Caco-2 (cell line): Measurements from ENCODE around the gene PARS2. TPM values are rescaled to one million over a fixed set of nuclear protein-coding genes. Genes with fewer than 3 reads are reported as not detected.
"Not testable (repeated sequence)": the region's sequence is repeated elsewhere in the genome, so short reads cannot be mapped to it uniquely, and the experiment has no call there.

Source experiments
- BruUV-seq: library from RNA; stranded (reverse); fragments of 400-500 nt; replicated peaks from 2 replicates; lab custom pipeline; 2021; lab: Mats Ljungman, UMichigan
- CTCF ChIA-PET: fragments of 300-600 bp; sonication (Branson Sonifier 250); formaldehyde crosslinking; loops from one replicate; lab custom pipeline; 2022; ENCODE audit warnings: antibody characterized with exemption; lab: Charles Lee
- POLR2A ChIA-PET: fragments of 300-600 bp; sonication (Branson Sonifier 250); formaldehyde crosslinking; loops from one replicate; lab custom pipeline; 2022; ENCODE audit warnings: antibody characterized with exemption; lab: Charles Lee
- DNase-seq, 2 experiments: peaks; one replicate each; pipeline versions ENCODE4 v3.0.0 to v3.0.0-alpha.2; 2020 to 2022
- H3K27me3 ChIP-seq: replicated peaks from 2 replicates; pipeline ENCODE4 v1.6.0; 2011; ENCODE audit warnings: low read length; ENCODE audit not compliant: control insufficient read depth, insufficient read depth
- H3K36me3 ChIP-seq: 2 replicates; pipeline ENCODE4 v1.5.1; 2011; ENCODE audit warnings: low read length; ENCODE audit not compliant: control insufficient read depth, insufficient read depth
- H3K4me1 ChIP-seq: fragments of 250-450 bp; sonication (Bioruptor Pico); 2 replicates; pipeline ENCODE4 v1.5.1; 2020; ENCODE audit warnings: mild to moderate bottlenecking
- H3K4me3 ChIP-seq: 2 replicates; pipeline ENCODE4 v1.5.1; 2011; ENCODE audit warnings: low read depth, mild to moderate bottlenecking, control low read depth, low read length
- H3K9me3 ChIP-seq: fragments of 250-450 bp; sonication (Bioruptor Pico); 2 replicates; pipeline ENCODE4 v1.5.1; 2020; ENCODE audit warnings: mild to moderate bottlenecking, moderate library complexity
- H3K27ac Mint-ChIP-seq: one replicate; pipeline ENCODE4 v1.8.0; 2022; ENCODE audit warnings: mixed read lengths; ENCODE audit not compliant: unreplicated experiment
- H3K27me3 Mint-ChIP-seq: one replicate; pipeline ENCODE4 v1.8.0; 2022; ENCODE audit warnings: mixed read lengths; ENCODE audit not compliant: insufficient read depth, unreplicated experiment
- H3K36me3 Mint-ChIP-seq: one replicate; pipeline ENCODE4 v1.8.0; 2022; ENCODE audit warnings: mild to moderate bottlenecking, mixed read lengths; ENCODE audit not compliant: insufficient read depth, unreplicated experiment
- H3K4me1 Mint-ChIP-seq: one replicate; pipeline ENCODE4 v1.8.0; 2022; ENCODE audit warnings: low read depth, mixed read lengths; ENCODE audit not compliant: unreplicated experiment
- H3K4me3 Mint-ChIP-seq: one replicate; pipeline ENCODE4 v1.8.0; 2022; ENCODE audit warnings: mild to moderate bottlenecking, moderate library complexity, mixed read lengths; ENCODE audit not compliant: unreplicated experiment
- H3K9me3 Mint-ChIP-seq: one replicate; pipeline ENCODE4 v1.8.0; 2022; ENCODE audit warnings: mixed read lengths; ENCODE audit not compliant: unreplicated experiment
- intact Hi-C: fragments of 100-400 bp; cut with micrococcal nuclease; formaldehyde crosslinking; loops from one replicate; pipeline ENCODE4 v1.10.0; 2022; ENCODE audit not compliant: unreplicated experiment
- total RNA-seq: library from RNA; stranded (reverse); gene quantifications from 2 replicates; pipeline ENCODE4 v1.2.3, GENCODE V29; 2022
- TF ChIP-seq, protein P1 (sequence below), 2 experiments: fragments of 200-600 bp in 1 of 2; IDR thresholded peaks; 1 replicate in 1 of 2; 2 replicates in 1 of 2; pipeline versions ENCODE4 v1.5.1 to v1.8.0; 2011 to 2022; ENCODE audit warnings: antibody characterized with exemption in 1 of 2, control low read depth in 1 of 2, inconsistent platforms in 1 of 2, low read depth in 1 of 2, low read length in 1 of 2, mild to moderate bottlenecking in 1 of 2, moderate library complexity in 1 of 2; ENCODE audit not compliant: insufficient read depth in 1 of 2, severe bottlenecking in 1 of 2, unreplicated experiment in 1 of 2

PARS2 gene
- total RNA-seq, 1 experiment from 2014 or later = 5.8 TPM

DNA sequence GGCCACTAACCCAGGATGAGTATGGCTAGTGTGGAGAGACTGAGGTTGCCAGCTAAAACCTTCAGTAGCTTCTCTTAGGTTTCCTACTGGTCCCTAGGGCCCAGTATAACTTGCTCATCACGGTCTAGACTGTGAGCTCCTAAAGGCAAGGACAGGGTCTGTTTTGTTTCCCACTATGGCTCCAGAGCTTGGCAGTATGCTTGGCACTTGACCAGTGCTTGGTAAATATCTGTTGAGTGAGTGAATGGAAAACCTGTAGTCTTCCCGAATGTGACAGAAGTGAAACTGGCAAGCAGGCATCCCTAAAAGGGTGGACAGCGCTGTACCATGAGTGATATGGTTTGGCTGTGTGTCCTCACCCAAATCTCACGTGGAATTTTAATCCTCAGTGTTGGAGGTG is 13.1 kb upstream of the PARS2 start:
- no peak for DNase-seq
- no peaks in the 10 kb centered on the region for H3K9me3 Mint-ChIP-seq
- no peak overlapping the region for H3K27ac Mint-ChIP-seq
- TF ChIP-seq, protein P1, sequence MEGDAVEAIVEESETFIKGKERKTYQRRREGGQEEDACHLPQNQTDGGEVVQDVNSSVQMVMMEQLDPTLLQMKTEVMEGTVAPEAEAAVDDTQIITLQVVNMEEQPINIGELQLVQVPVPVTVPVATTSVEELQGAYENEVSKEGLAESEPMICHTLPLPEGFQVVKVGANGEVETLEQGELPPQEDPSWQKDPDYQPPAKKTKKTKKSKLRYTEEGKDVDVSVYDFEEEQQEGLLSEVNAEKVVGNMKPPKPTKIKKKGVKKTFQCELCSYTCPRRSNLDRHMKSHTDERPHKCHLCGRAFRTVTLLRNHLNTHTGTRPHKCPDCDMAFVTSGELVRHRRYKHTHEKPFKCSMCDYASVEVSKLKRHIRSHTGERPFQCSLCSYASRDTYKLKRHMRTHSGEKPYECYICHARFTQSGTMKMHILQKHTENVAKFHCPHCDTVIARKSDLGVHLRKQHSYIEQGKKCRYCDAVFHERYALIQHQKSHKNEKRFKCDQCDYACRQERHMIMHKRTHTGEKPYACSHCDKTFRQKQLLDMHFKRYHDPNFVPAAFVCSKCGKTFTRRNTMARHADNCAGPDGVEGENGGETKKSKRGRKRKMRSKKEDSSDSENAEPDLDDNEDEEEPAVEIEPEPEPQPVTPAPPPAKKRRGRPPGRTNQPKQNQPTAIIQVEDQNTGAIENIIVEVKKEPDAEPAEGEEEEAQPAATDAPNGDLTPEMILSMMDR (IDR thresholded peaks at IDR 0.05; ENCODE audit: insufficient read depth in 1 of 2, low read depth in 1 of 2, low read length in 1 of 2, severe bottlenecking in 1 of 2, unreplicated experiment in 1 of 2) = no peak
- H3K36me3 ChIP-seq = no peaks in the 10 kb centered on the region
- intact Hi-C loops = no loop called here
- CTCF ChIA-PET = no interaction called here
- H3K4me3 Mint-ChIP-seq = no peak overlapping the region
- H3K4me1 ChIP-seq = no peaks in the 10 kb centered on the region
- no peaks in the 10 kb centered on the region for H3K9me3 ChIP-seq
- H3K36me3 Mint-ChIP-seq = no peaks in the 10 kb centered on the region
- no peak overlapping the region for H3K4me3 ChIP-seq
- no peaks in the 10 kb centered on the region for H3K27me3 ChIP-seq
- BruUV-seq = no TSS peak
- POLR2A ChIA-PET = no interaction called here
- no peaks in the 10 kb centered on the region for H3K4me1 Mint-ChIP-seq
- H3K27me3 Mint-ChIP-seq = no peaks in the 10 kb centered on the region

DNA sequence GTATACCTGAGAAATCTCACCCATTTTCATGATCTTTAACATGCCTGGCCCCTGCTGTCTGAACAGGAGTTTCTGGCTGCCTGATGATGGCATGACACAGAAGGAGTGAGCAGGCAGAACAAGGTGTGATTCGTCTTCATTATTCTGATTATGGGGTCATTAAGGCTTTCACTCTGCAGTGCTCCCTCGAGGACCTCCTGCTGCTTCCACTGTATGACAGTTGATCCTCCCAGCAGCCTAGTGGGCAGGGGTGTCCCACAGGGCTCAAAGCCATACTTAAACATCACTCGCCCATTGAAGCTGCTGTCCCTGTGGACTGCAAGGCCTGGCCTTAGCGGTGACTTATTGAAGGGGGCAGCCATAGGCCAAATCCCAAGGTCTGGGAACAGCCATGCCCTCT is 12.7 kb upstream of the PARS2 start:
- no peaks in the 10 kb centered on the region for H3K36me3 ChIP-seq
- H3K4me1 ChIP-seq = no peaks in the 10 kb centered on the region
- no peak overlapping the region for H3K4me3 ChIP-seq
- H3K36me3 Mint-ChIP-seq = no peaks in the 10 kb centered on the region
- H3K4me3 Mint-ChIP-seq = no peak overlapping the region
- H3K9me3 ChIP-seq = no peaks in the 10 kb centered on the region
- no peaks in the 10 kb centered on the region for H3K27me3 ChIP-seq
- H3K27ac Mint-ChIP-seq = no peak overlapping the region
- POLR2A ChIA-PET = no interaction called here
- TF ChIP-seq, protein P1 (IDR thresholded peaks at IDR 0.05; ENCODE audit: insufficient read depth in 1 of 2, low read depth in 1 of 2, low read length in 1 of 2, severe bottlenecking in 1 of 2, unreplicated experiment in 1 of 2) = no peak
- no peaks in the 10 kb centered on the region for H3K9me3 Mint-ChIP-seq
- DNase-seq = no peak
- no TSS peak for BruUV-seq
- intact Hi-C loops = no loop called here
- H3K4me1 Mint-ChIP-seq = no peaks in the 10 kb centered on the region
- CTCF ChIA-PET = interaction anchor here (0.6 kb wide), 1 partner anchor 277 kb away, joined by 7 read pairs; no protein-coding TSS in a partner anchor
- no peaks in the 10 kb centered on the region for H3K27me3 Mint-ChIP-seq

DNA sequence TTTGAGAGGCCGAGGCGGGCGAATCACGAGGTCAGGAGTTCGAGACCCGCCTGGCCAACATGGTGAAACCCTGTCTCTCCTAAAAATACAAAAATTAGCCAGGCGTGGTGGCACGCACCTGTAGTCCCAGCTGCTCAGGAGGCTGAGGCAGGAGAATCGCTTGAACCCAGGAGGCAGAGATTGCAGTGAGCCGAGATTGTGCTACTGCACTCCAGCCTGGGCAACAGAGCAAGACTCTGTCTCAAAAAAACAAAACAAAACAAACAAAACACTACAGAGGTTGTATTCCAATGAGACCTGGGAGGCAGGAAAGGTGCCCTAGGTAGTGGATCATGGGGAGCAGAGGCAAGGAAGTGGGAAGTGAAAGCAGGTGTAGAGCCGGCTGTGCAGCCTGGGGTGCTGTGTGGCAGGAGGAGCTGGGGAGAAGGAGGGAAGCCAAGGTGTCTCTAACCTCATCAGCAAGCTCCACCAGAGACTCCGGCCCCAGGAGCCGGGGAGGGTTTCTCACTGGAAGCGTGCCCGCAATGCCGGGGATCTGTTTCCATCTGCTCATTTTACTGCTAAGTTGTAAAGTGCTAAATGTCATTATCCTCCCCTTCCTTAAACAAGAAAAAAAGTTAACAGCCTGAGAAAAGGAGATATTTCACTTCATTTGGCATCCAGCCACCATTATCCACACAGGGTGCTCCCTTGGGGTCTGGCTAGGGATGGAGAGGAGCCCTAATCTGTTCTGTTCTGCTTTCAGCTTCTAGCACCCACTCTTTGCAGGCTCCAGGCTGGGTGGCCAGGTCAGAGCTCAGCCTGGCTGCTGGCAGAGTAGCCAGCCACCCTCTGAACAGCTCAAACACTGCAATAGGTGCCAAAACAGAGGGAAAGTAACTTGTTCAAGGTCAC is 11.8 kb upstream of the PARS2 start:
- H3K9me3 Mint-ChIP-seq, H3K27ac Mint-ChIP-seq, H3K36me3 ChIP-seq, BruUV-seq, POLR2A ChIA-PET, H3K4me3 ChIP-seq, H3K27me3 ChIP-seq, H3K36me3 Mint-ChIP-seq, H3K4me1 Mint-ChIP-seq, intact Hi-C loops, H3K27me3 Mint-ChIP-seq, H3K9me3 ChIP-seq, H3K4me3 Mint-ChIP-seq, H3K4me1 ChIP-seq, DNase-seq: not testable (repeated sequence)
- CTCF ChIA-PET = interaction anchor here (0.6 to 0.8 kb wide), 2 partner anchors 26 to 277 kb away, joined by 3 to 7 read pairs; no protein-coding TSS in a partner anchor
